K562 (cell line): ENCODE results near the gene PI16. TPM values are rescaled to one million over a fixed set of nuclear protein-coding genes. Genes with fewer than 3 reads are reported as not detected.

Experiments
- ATAC-seq: fragments of 200-7000 bp; cut with Tn5 transposase; 3 replicates; pipeline ENCODE4 v1.9.1; 2020; ENCODE audit warnings: moderate library complexity
- BruUV-seq: library from RNA; stranded (reverse); fragments of 400-500 nt; replicated peaks from 2 replicates; lab custom pipeline; 2021; lab: Mats Ljungman, UMichigan
- CTCF ChIA-PET: fragments of 300-600 bp; formaldehyde crosslinking; extraction: SDS; loops from one replicate; lab custom pipeline; 2021; ENCODE audit warnings: low intra/inter-chr PET ratio; lab: Yijun Ruan, JAX
- POLR2A ChIA-PET: fragments of 300-600, 350-650 bp; sonication (Branson Sonifier 250); formaldehyde crosslinking; extraction: SDS; loops from one replicate; lab custom pipeline; 2021; ENCODE audit warnings: antibody characterized with exemption, inconsistent platforms; lab: Yijun Ruan, JAX
- DNase-seq, 4 experiments: peaks; one replicate each; pipeline versions ENCODE4 v3.0.0 to v3.0.0-alpha.2; 2011 to 2018; ENCODE audit warnings: low spot score in 3 of 4, mixed read lengths in 3 of 4; ENCODE audit errors: extremely low read depth in 1 of 4
- FAIRE-seq: peaks from 2 replicates; lab custom pipeline; 2011; peaks lifted over from hg19 to GRCh38; lab: Jason Lieb, UNC
- H2AFZ ChIP-seq: 2 replicates; pipeline ENCODE4 v1.6.0; 2011; ENCODE audit warnings: low read depth, low read length, control low read depth, inconsistent platforms
- H3K27ac ChIP-seq: fragments of 200-600 bp; 3 replicates; pipeline ENCODE4 v1.8.0; 2011; ENCODE audit warnings: low read depth, mild to moderate bottlenecking, control low read depth, inconsistent platforms, low read length, moderate library complexity, mixed read lengths; ENCODE audit errors: extremely low read depth
- H3K27me3 ChIP-seq, 2 experiments: fragments of 300-600 bp in 1 of 2; 2 replicates in 1 of 2; 3 replicates in 1 of 2; pipeline versions ENCODE4 v1.6.0 to v1.8.0; 2011; ENCODE audit warnings: inconsistent platforms in 2 of 2, low read length in 2 of 2, mild to moderate bottlenecking in 1 of 2, mixed read lengths in 1 of 2, moderate library complexity in 1 of 2; ENCODE audit not compliant: control insufficient read depth in 2 of 2, insufficient read depth in 2 of 2
- H3K36me3 ChIP-seq: fragments of 300-600 bp; 3 replicates; pipeline ENCODE4 v1.8.0; 2011; ENCODE audit warnings: mild to moderate bottlenecking, low read length, inconsistent platforms; ENCODE audit not compliant: control insufficient read depth, insufficient read depth
- H3K4me1 ChIP-seq, 2 experiments: fragments of 200-600 bp in 1 of 2; replicated peaks in 1 of 2; 2 replicates in 1 of 2; 3 replicates in 1 of 2; pipeline versions ENCODE4 v1.5.1 to v1.8.0; 2011; ENCODE audit warnings: inconsistent platforms in 2 of 2, low read length in 2 of 2, mild to moderate bottlenecking in 1 of 2, mixed read lengths in 1 of 2, moderate library complexity in 1 of 2; ENCODE audit not compliant: control insufficient read depth in 2 of 2, insufficient read depth in 2 of 2
- H3K4me2 ChIP-seq: 2 replicates; pipeline ENCODE4 v1.6.1; 2011; ENCODE audit warnings: low read length, control low read depth, inconsistent platforms, mixed read lengths; ENCODE audit not compliant: insufficient read depth
- H3K4me3 ChIP-seq: fragments of 200-600 bp; sonication (generic), shearing (Covaris generic); 2 replicates; pipeline ENCODE4 v1.5.1; 2016; ENCODE audit warnings: control low read depth, inconsistent platforms
- H3K79me2 ChIP-seq: fragments of 200-600 bp; 3 replicates; pipeline ENCODE4 v1.8.0; 2011; ENCODE audit warnings: low read length, inconsistent platforms; ENCODE audit not compliant: control insufficient read depth, insufficient read depth
- H3K9ac ChIP-seq, 2 experiments: 2 replicates each; pipeline versions ENCODE4 v1.6.0 to v1.6.1; 2011; ENCODE audit warnings: low read depth in 2 of 2, low read length in 2 of 2, control low read depth in 1 of 2, inconsistent platforms in 1 of 2, mild to moderate bottlenecking in 1 of 2, mixed read lengths in 1 of 2; ENCODE audit not compliant: insufficient read depth in 1 of 2
- H3K9me1 ChIP-seq: one replicate; pipeline ENCODE4 v1.6.0; 2011; ENCODE audit warnings: inconsistent platforms, mild to moderate bottlenecking, low read length, moderate library complexity; ENCODE audit not compliant: control insufficient read depth, insufficient read depth
- H3K9me3 ChIP-seq: replicated peaks from 2 replicates; pipeline ENCODE4 v1.5.1; 2011; ENCODE audit warnings: low read depth, low read length, inconsistent platforms; ENCODE audit not compliant: control insufficient read depth, insufficient read depth
- H4K20me1 ChIP-seq: replicated peaks from 2 replicates; pipeline ENCODE4 v1.6.1; 2011; ENCODE audit warnings: low read length, inconsistent platforms, mixed read lengths; ENCODE audit not compliant: control insufficient read depth, insufficient read depth
- ELK3 ChIP-seq: fragments of 450-650 bp; formaldehyde crosslinking; IDR thresholded peaks from 2 replicates; pipeline ENCODE4 v1.4.0; 2020; ENCODE audit warnings: mild to moderate bottlenecking
- ETV5 ChIP-seq: sonication (generic); formaldehyde crosslinking; IDR thresholded peaks from 2 replicates; pipeline ENCODE4 v1.4.0; 2020; ENCODE audit warnings: low read depth, mild to moderate bottlenecking, missing genetic modification reagents
- MAZ ChIP-seq, 2 experiments: fragments of 450-650 bp in 1 of 2; sonication (generic) in 1 of 2; formaldehyde crosslinking; IDR thresholded peaks in 1 of 2; conservative IDR thresholded peaks in 1 of 2; 2 replicates each; pipeline versions ENCODE4 v1.4.0 to v1.5.0; 2020; ENCODE audit warnings: mild to moderate bottlenecking in 1 of 2, missing genetic modification reagents in 1 of 2
- NBN ChIP-seq: fragments of 450-650 bp; IDR thresholded peaks from 2 replicates; pipeline ENCODE4 v1.6.1; 2016; ENCODE audit warnings: low read depth, mild to moderate bottlenecking
- NFIC ChIP-seq: fragments of 450-650 bp; IDR thresholded peaks from 2 replicates; pipeline ENCODE4 v1.6.1; 2017; ENCODE audit warnings: mild to moderate bottlenecking, inconsistent platforms
- NR4A1 ChIP-seq, 2 experiments: fragments of 250-450 bp in 1 of 2; fragments of 450-650 bp in 1 of 2; sonication (Bioruptor Pico) in 1 of 2; IDR thresholded peaks; 2 replicates each; pipeline versions ENCODE4 v1.4.0 to v1.6.1; 2016 to 2020; ENCODE audit warnings: mild to moderate bottlenecking in 2 of 2, missing compliant biosample characterization in 1 of 2, missing genetic modification characterization in 1 of 2, moderate library complexity in 1 of 2
- PML ChIP-seq: IDR thresholded peaks from 2 replicates; pipeline ENCODE4 v1.6.1; 2012; ENCODE audit warnings: low read length, inconsistent platforms
- PTRF ChIP-seq: fragments of 450-650 bp; IDR thresholded peaks from 2 replicates; pipeline ENCODE4 v1.6.1; 2016; ENCODE audit warnings: mild to moderate bottlenecking, missing genetic modification characterization, missing compliant biosample characterization
- SNRNP70 ChIP-seq: fragments of 200-400 bp; formaldehyde crosslinking; optimal IDR thresholded peaks from 2 replicates; pipeline ENCODE3; 2017; ENCODE audit warnings: low read depth, low read length
- ZNF121 ChIP-seq: sonication (generic); formaldehyde crosslinking; conservative IDR thresholded peaks from 2 replicates; pipeline ENCODE4 v1.8.0; 2022; ENCODE audit warnings: missing genetic modification reagents
- ZNF507 ChIP-seq: conservative IDR thresholded peaks from 2 replicates; pipeline ENCODE4 v1.6.1; 2017; ENCODE audit warnings: missing genetic modification characterization, missing compliant biosample characterization
- ZNF551 ChIP-seq: fragments of 250-450 bp; sonication (Bioruptor Pico); IDR thresholded peaks from 2 replicates; pipeline ENCODE4 v1.5.0; 2021; ENCODE audit warnings: mild to moderate bottlenecking, moderate library complexity
- WGBS: fragments of 100-300 bp; shearing (Covaris generic); methylation state at CpG from one replicate; pipeline ENCODE4 v1.1.6; 2016; ENCODE audit warnings: low coverage, mixed read lengths; ENCODE audit not compliant: insufficient coverage; ENCODE audit errors: missing lambda C conversion rate; 5-methylcytosine and 5-hydroxymethylcytosine counted together
- in situ Hi-C: fragments of 300-500 bp; cut with MboI; formaldehyde crosslinking; loops from 4 replicates; pipeline ENCODE4 v1.15.0; 2018; ENCODE audit warnings: inconsistent platforms, mixed read lengths
- intact Hi-C: fragments of 100-400 bp; cut with micrococcal nuclease; formaldehyde crosslinking; loops from 2 replicates; pipeline ENCODE4 v1.14.2; 2022
- polyA plus RNA-seq, 8 experiments: library from polyadenylated mRNA; depleted of rRNA in 4 of 8; stranded (reverse) in 5 of 8; unstranded in 3 of 8; fragments of >200 nt; fragmentation: Nextera tagmentation in 2 of 8; fragmentation: Illumina TruSeq in 1 of 8; extraction: Ambion mirVana in 2 of 8; extraction: Trizol in 1 of 8; gene quantifications; 2 replicates each; pipeline versions ENCODE4 v1.2.1 to v1.2.3, GENCODE V29; 2011 to 2014; ENCODE audit warnings: inconsistent platforms in 1 of 8, missing spikeins in 1 of 8
- total RNA-seq, 7 experiments: library from RNA; depleted of rRNA in 6 of 7; stranded (reverse); fragments of >200 nt in 6 of 7; fragmentation: Illumina TruSeq in 2 of 7; extraction: Trizol in 2 of 7; gene quantifications; 2 replicates each; pipeline versions ENCODE4 v1.2.1 to v1.2.3, GENCODE V29; 2011 to 2021; ENCODE audit warnings: low replicate concordance in 1 of 7
- TF ChIP-seq, protein P1 (sequence below): IDR thresholded peaks from 2 replicates; pipeline ENCODE4 v1.6.1; 2012; ENCODE audit warnings: low read depth, low read length, improper control_type of control experiment, borderline replicate concordance

Gene PI16
- total and polyA plus RNA-seq, 9 of the 15 experiments (the other 6 are each of a cell fraction or from before 2014, with no cell fraction given): 0.06 to 0.18 TPM; not detected in 7

- Histone ChIP-seq H3K4me3 (no peak overlapping the region), H3K4me1 (peaks cover 2 to 7% of the 10 kb centered on the region in 2 experiments; a peak in 4 of 5 replicates)
- TF ChIP-seq ZNF121 (CRISPR knock-in tag) (no peak), SNRNP70 (no peak), ZNF507 (tag) (no peak), ETV5 (CRISPR knock-in tag) (no peak), NFIC (no peak), NR4A1 (CRISPR knock-in tag; IDR thresholded peaks at IDR 0.05) (no peak), NR4A1 (tag; IDR thresholded peaks at IDR 0.05) (no peak), NBN (no peak), PML (no peak), MAZ (CRISPR knock-in tag; conservative IDR thresholded peaks at IDR 0.05 in 1 of 2, IDR thresholded peaks at IDR 0.05 in 1 of 2) (no peak), ZNF551 (CRISPR knock-in tag) (no peak), ELK3 (CRISPR knock-in tag) (no peak), PTRF (tag) (no peak)
- TF ChIP-seq, protein P1, sequence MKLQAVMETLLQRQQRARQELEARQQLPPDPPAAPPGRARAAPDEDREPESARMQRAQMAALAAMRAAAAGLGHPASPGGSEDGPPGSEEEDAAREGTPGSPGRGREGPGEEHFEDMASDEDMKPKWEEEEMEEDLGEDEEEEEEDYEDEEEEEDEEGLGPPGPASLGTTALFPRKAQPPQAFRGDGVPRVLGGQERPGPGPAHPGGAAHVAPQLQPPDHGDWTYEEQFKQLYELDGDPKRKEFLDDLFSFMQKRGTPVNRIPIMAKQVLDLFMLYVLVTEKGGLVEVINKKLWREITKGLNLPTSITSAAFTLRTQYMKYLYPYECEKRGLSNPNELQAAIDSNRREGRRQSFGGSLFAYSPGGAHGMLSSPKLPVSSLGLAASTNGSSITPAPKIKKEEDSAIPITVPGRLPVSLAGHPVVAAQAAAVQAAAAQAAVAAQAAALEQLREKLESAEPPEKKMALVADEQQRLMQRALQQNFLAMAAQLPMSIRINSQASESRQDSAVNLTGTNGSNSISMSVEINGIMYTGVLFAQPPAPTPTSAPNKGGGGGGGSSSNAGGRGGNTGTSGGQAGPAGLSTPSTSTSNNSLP: no peak
- TF ChIP-seq, all 486 proteins: peak for 0
- no TSS peak for BruUV-seq
- no peaks in the 10 kb centered on the region for H3K9me3 ChIP-seq
- DNase-seq: no peak
- CTCF ChIA-PET: no interaction called here
- ATAC-seq: no peak
- H3K36me3 ChIP-seq: peaks cover 100% of the 10 kb centered on the region
- intact Hi-C loops (no loop called here), in situ Hi-C loops (no loop called here)
- 89% methylated on average over 1 of the region's 1 CpG for WGBS
- H3K27me3 ChIP-seq: no peaks in the 10 kb centered on the region
- no peaks in the 10 kb centered on the region for H3K79me2 ChIP-seq
- no peak overlapping the region for H2AFZ ChIP-seq
- POLR2A ChIA-PET: no interaction called here
- no peak overlapping the region for H3K27ac ChIP-seq
- no peak overlapping the region for H3K9ac ChIP-seq
- H3K4me2 ChIP-seq: no peak overlapping the region
- FAIRE-seq: no peak
- H3K9me1 ChIP-seq: peaks cover under 1% of the 10 kb centered on the region
- H4K20me1 ChIP-seq: peaks cover 11% of the 10 kb centered on the region; the same call in 1 of the 2 replicates
Measured at GRCh38 chr6:36973190-36973589, 18.7 kb downstream of the PI16 start.
